Activated T-helper 2 cell treated with anti-CD3 and anti-CD28 coated beads, Interferon-gamma antibody, Interleukin-2, Interleukin-4, amounts not matched to agents 10 μg/mL and 5 μg/mL and 100 μg/mL, durations not matched to agents 14 hours and 24 hours and 36 hours (primary cell): ENCODE measurements around the gene ANKRD1. TPM values are rescaled to one million over a fixed set of nuclear protein-coding genes. Genes with fewer than 3 reads are reported as not detected.

Experiments
- DNase-seq: peaks from one replicate; pipeline ENCODE4 v3.0.0; 2021; ENCODE audit warnings: low spot score
- H3K27ac Mint-ChIP-seq: one replicate; pipeline ENCODE4 v1.8.0; 2021; ENCODE audit warnings: mixed read lengths
- H3K27me3 Mint-ChIP-seq: one replicate; pipeline ENCODE4 v1.8.0; 2021; ENCODE audit warnings: low read depth, mixed read lengths
- H3K36me3 Mint-ChIP-seq: one replicate; pipeline ENCODE4 v1.8.0; 2021; ENCODE audit warnings: low read depth, mixed read lengths
- H3K4me1 Mint-ChIP-seq: one replicate; pipeline ENCODE4 v1.8.0; 2021; ENCODE audit warnings: low read depth, mixed read lengths
- H3K4me3 Mint-ChIP-seq: one replicate; pipeline ENCODE4 v1.8.0; 2021; ENCODE audit warnings: low read depth, mild to moderate bottlenecking, moderate library complexity, mixed read lengths
- H3K9me3 Mint-ChIP-seq: one replicate; pipeline ENCODE4 v1.8.0; 2021; ENCODE audit warnings: mixed read lengths
- intact Hi-C: fragments of 100-400 bp; cut with micrococcal nuclease; formaldehyde crosslinking; loops from one replicate; pipeline ENCODE4 v1.15.1; 2023
- total RNA-seq: library from RNA; stranded (reverse); gene quantifications from 2 replicates; pipeline ENCODE4 v1.2.3, GENCODE V29; 2022

ANKRD1 gene
- total RNA-seq, 1 donor from 2014 or later: not detected

- no peak for DNase-seq
- H3K4me1 Mint-ChIP-seq: no peaks in the 10 kb centered on the region
- H3K9me3 Mint-ChIP-seq: no peaks in the 10 kb centered on the region
- H3K27ac Mint-ChIP-seq: no peak overlapping the region
- peaks cover 42% of the 10 kb centered on the region for H3K27me3 Mint-ChIP-seq
- intact Hi-C loops: no loop called here
- no peak overlapping the region for H3K4me3 Mint-ChIP-seq
- no peaks in the 10 kb centered on the region for H3K36me3 Mint-ChIP-seq
Measured at GRCh38 chr10:90929179-90929578, 8.3 kb upstream of the ANKRD1 start.

- Mint-ChIP-seq H3K4me1 (no peaks in the 10 kb centered on the region), H3K27ac (no peak overlapping the region), H3K27me3 (peaks cover 43% of the 10 kb centered on the region), H3K9me3 (no peaks in the 10 kb centered on the region), H3K36me3 (no peaks in the 10 kb centered on the region), H3K4me3 (no peak overlapping the region)
- intact Hi-C loops: no loop called here
- DNase-seq: no peak
Measured at GRCh38 chr10:90927293-90927692, 6.4 kb upstream of the ANKRD1 start.

DNA sequence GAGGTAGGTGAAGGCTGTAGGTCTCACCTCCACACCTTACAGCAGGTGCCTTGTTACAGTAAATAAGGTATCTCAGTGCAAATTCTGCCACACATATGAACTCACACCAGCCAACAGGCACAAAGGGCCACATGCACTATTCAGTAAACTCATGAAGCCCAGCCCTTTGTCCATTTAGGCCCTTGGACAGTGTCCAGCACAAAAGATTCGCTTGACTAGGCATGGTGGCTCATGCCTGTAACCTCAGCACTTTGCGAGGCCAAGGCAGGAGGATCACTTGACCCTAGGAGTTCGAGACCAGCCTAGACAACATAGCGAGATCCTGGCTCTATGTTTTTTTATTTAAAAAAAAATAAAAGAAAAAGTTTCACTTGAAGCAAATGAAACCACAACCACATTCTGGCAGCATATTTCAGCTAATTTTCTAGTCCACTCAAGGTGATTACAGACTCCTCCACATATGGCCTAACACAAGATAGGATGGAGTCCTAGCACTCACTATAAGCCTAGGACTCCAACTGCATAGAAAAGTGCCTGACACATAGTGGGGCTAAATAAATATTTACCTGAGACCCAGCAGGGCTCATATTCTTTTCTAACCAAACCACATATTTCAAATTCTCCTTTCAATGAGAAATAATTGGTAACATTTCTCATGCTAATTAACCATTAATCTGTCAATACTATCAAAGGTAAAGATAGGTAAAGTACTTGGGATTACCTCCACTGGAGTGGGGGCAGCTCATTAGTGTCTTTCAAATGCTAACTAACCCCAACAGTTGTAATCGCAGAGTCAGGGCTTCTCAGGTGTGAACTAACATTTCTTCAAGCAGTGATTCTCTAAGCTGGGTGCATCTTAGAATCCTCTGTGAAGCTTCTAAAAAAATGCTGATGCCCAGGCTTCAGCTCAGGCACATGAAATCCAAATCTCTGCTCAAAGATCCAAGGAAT lies 4.5 kb upstream of the ANKRD1 start:
- intact Hi-C loops: no loop called here
- Mint-ChIP-seq H3K27me3 (peaks cover 42% of the 10 kb centered on the region), H3K9me3 (no peaks in the 10 kb centered on the region), H3K36me3 (no peaks in the 10 kb centered on the region), H3K4me1 (no peaks in the 10 kb centered on the region), H3K27ac (no peak overlapping the region), H3K4me3 (no peak overlapping the region)
- DNase-seq: no peak

GRCh38 chr10:90924552-90924951 lies 3.7 kb upstream of the ANKRD1 start:
- intact Hi-C loops: no loop called here
- no peak for DNase-seq
- Mint-ChIP-seq H3K4me1 (no peaks in the 10 kb centered on the region), H3K27me3 (peaks cover 46% of the 10 kb centered on the region), H3K4me3 (no peak overlapping the region), H3K9me3 (no peaks in the 10 kb centered on the region), H3K36me3 (no peaks in the 10 kb centered on the region), H3K27ac (no peak overlapping the region)

DNA sequence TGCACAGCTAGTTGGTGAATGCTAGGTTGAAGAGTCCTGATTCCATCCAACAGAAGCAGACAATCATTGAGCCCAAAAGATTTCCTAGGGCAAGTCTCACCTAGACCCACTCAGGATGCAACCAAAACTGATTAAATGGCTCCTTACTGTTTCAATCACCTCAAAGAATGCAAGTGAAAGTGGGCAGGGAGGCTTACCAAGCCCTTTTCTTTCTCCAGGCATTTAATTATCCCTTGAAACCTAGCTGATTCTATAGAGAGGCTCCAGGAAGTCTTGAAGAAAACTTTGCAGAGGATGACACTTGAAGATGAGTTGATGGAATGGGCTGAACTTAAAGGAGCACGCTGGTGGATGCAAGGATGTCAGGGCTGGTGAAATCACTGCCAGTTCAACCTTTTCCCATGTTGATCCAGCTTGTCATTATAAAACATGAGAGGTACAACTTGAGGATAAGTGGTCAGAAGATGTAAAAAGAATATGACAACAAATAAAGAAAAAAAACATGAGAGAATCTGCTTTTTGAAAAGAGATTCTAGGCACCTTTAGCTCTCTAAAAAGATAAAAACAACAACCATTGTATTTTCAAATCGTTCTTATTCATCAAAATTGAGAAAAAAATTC lies 2.3 kb upstream of the ANKRD1 start:
- Mint-ChIP-seq H3K27ac (no peak overlapping the region), H3K9me3 (no peaks in the 10 kb centered on the region), H3K4me1 (no peaks in the 10 kb centered on the region), H3K27me3 (peaks cover 44% of the 10 kb centered on the region), H3K4me3 (no peak overlapping the region), H3K36me3 (no peaks in the 10 kb centered on the region)
- intact Hi-C loops: no loop called here
- DNase-seq: no peak

- intact Hi-C loops: no loop called here
- no peak overlapping the region for H3K27ac Mint-ChIP-seq
- no peaks in the 10 kb centered on the region for H3K4me1 Mint-ChIP-seq
- no peak overlapping the region for H3K4me3 Mint-ChIP-seq
- H3K36me3 Mint-ChIP-seq: no peaks in the 10 kb centered on the region
- no peak for DNase-seq
- H3K27me3 Mint-ChIP-seq: peaks cover 43% of the 10 kb centered on the region
- no peaks in the 10 kb centered on the region for H3K9me3 Mint-ChIP-seq
Measured at GRCh38 chr10:90921906-90922305, 1.0 kb upstream of the ANKRD1 start.

- no peaks in the 10 kb centered on the region for H3K36me3 Mint-ChIP-seq
- H3K4me1 Mint-ChIP-seq: no peaks in the 10 kb centered on the region
- no peaks in the 10 kb centered on the region for H3K9me3 Mint-ChIP-seq
- H3K27me3 Mint-ChIP-seq: peaks cover 46% of the 10 kb centered on the region
- intact Hi-C loops: no loop called here
- H3K4me3 Mint-ChIP-seq: no peak overlapping the region
- no peak for DNase-seq
- H3K27ac Mint-ChIP-seq: no peak overlapping the region
Measured at GRCh38 chr10:90919683-90920574, 958 bp downstream of the ANKRD1 start.

GRCh38 chr10:90917968-90918318 lies 2.9 kb downstream of the ANKRD1 start:
- no peaks in the 10 kb centered on the region for H3K9me3 Mint-ChIP-seq
- DNase-seq: no peak
- H3K4me1 Mint-ChIP-seq: no peaks in the 10 kb centered on the region
- H3K36me3 Mint-ChIP-seq: no peaks in the 10 kb centered on the region
- intact Hi-C loops: no loop called here
- H3K27ac Mint-ChIP-seq: no peak overlapping the region
- H3K27me3 Mint-ChIP-seq: peaks cover 39% of the 10 kb centered on the region
- no peak overlapping the region for H3K4me3 Mint-ChIP-seq

DNA sequence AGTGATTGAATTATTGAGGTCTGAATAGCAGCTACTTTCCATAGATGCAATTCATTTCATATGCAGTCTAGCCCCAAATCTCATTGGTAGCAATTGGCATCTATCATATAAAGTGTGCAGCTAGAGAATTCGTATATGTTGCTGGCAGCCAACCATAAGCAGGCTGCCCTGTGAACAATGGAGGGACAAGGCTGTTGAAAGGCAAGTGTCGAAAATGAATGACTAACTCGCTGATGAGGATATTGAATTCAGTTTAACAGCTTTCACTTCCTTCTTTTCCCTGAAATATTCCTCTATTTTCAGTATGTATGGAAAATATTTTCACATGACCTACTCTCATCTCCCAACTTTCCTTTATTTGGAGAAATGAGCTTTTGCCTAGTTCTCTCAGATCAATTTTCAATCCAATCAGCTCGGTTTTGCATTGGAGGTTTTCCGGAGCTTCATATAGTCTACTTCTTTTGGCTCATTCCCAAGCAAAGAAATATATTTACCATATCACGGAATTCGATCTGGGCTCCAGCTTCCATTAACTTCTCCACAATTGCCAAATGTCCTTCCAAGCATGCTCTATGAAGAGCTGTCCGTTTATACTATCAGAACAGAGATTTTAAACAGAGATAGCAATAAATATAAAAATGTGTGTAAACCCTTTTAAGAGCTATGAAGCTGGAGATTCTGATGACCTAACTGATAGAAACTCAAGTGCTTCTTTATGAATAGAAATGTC lies 3.5 kb downstream of the ANKRD1 start:
- intact Hi-C loops: no loop called here
- no peak for DNase-seq
- Mint-ChIP-seq H3K4me3 (no peak overlapping the region), H3K4me1 (no peaks in the 10 kb centered on the region), H3K27me3 (peaks cover 35% of the 10 kb centered on the region), H3K36me3 (no peaks in the 10 kb centered on the region), H3K9me3 (no peaks in the 10 kb centered on the region), H3K27ac (no peak overlapping the region)

GRCh38 chr10:90916392-90917237 lies 4.3 kb downstream of the ANKRD1 start:
- no peak for DNase-seq
- Mint-ChIP-seq H3K4me3 (no peak overlapping the region), H3K27ac (no peak overlapping the region), H3K9me3 (no peaks in the 10 kb centered on the region), H3K36me3 (no peaks in the 10 kb centered on the region), H3K4me1 (peaks cover 2% of the 10 kb centered on the region), H3K27me3 (peaks cover 29% of the 10 kb centered on the region)
- intact Hi-C loops: no loop called here

- DNase-seq: no peak
- Mint-ChIP-seq H3K27me3 (peaks cover 29% of the 10 kb centered on the region), H3K4me3 (no peak overlapping the region), H3K4me1 (peaks cover 2% of the 10 kb centered on the region), H3K27ac (no peak overlapping the region), H3K36me3 (no peaks in the 10 kb centered on the region), H3K9me3 (no peaks in the 10 kb centered on the region)
- intact Hi-C loops: no loop called here
Measured at GRCh38 chr10:90915766-90916075, 5.2 kb downstream of the ANKRD1 start.
